K562 (cell line): ENCODE results near the gene GNA15. TPM values are rescaled to one million over a fixed set of nuclear protein-coding genes. Genes with fewer than 3 reads are reported as not detected.

Source experiments
- ATAC-seq: fragments of 200-7000 bp; cut with Tn5 transposase; 3 replicates; pipeline ENCODE4 v1.9.1; 2020; ENCODE audit warnings: moderate library complexity
- BruUV-seq: library from RNA; stranded (reverse); fragments of 400-500 nt; replicated peaks from 2 replicates; lab custom pipeline; 2021; lab: Mats Ljungman, UMichigan
- CTCF ChIA-PET: fragments of 300-600 bp; formaldehyde crosslinking; extraction: SDS; loops from one replicate; lab custom pipeline; 2021; ENCODE audit warnings: low intra/inter-chr PET ratio; lab: Yijun Ruan, JAX
- POLR2A ChIA-PET: fragments of 300-600, 350-650 bp; sonication (Branson Sonifier 250); formaldehyde crosslinking; extraction: SDS; loops from one replicate; lab custom pipeline; 2021; ENCODE audit warnings: antibody characterized with exemption, inconsistent platforms; lab: Yijun Ruan, JAX
- DNase-seq, 4 experiments: peaks; one replicate each; pipeline versions ENCODE4 v3.0.0 to v3.0.0-alpha.2; 2011 to 2018; ENCODE audit warnings: low spot score in 3 of 4, mixed read lengths in 3 of 4; ENCODE audit errors: extremely low read depth in 1 of 4
- FAIRE-seq: peaks from 2 replicates; lab custom pipeline; 2011; peaks lifted over from hg19 to GRCh38; lab: Jason Lieb, UNC
- H2AFZ ChIP-seq: 2 replicates; pipeline ENCODE4 v1.6.0; 2011; ENCODE audit warnings: low read depth, low read length, control low read depth, inconsistent platforms
- H3K27ac ChIP-seq: fragments of 200-600 bp; 3 replicates; pipeline ENCODE4 v1.8.0; 2011; ENCODE audit warnings: low read depth, mild to moderate bottlenecking, control low read depth, inconsistent platforms, low read length, moderate library complexity, mixed read lengths; ENCODE audit errors: extremely low read depth
- H3K27me3 ChIP-seq, 2 experiments: fragments of 300-600 bp in 1 of 2; 2 replicates in 1 of 2; 3 replicates in 1 of 2; pipeline versions ENCODE4 v1.6.0 to v1.8.0; 2011; ENCODE audit warnings: inconsistent platforms in 2 of 2, low read length in 2 of 2, mild to moderate bottlenecking in 1 of 2, mixed read lengths in 1 of 2, moderate library complexity in 1 of 2; ENCODE audit not compliant: control insufficient read depth in 2 of 2, insufficient read depth in 2 of 2
- H3K36me3 ChIP-seq: fragments of 300-600 bp; 3 replicates; pipeline ENCODE4 v1.8.0; 2011; ENCODE audit warnings: mild to moderate bottlenecking, low read length, inconsistent platforms; ENCODE audit not compliant: control insufficient read depth, insufficient read depth
- H3K4me1 ChIP-seq, 2 experiments: fragments of 200-600 bp in 1 of 2; replicated peaks in 1 of 2; 2 replicates in 1 of 2; 3 replicates in 1 of 2; pipeline versions ENCODE4 v1.5.1 to v1.8.0; 2011; ENCODE audit warnings: inconsistent platforms in 2 of 2, low read length in 2 of 2, mild to moderate bottlenecking in 1 of 2, mixed read lengths in 1 of 2, moderate library complexity in 1 of 2; ENCODE audit not compliant: control insufficient read depth in 2 of 2, insufficient read depth in 2 of 2
- H3K4me2 ChIP-seq: 2 replicates; pipeline ENCODE4 v1.6.1; 2011; ENCODE audit warnings: low read length, control low read depth, inconsistent platforms, mixed read lengths; ENCODE audit not compliant: insufficient read depth
- H3K4me3 ChIP-seq: fragments of 200-600 bp; sonication (generic), shearing (Covaris generic); 2 replicates; pipeline ENCODE4 v1.5.1; 2016; ENCODE audit warnings: control low read depth, inconsistent platforms
- H3K79me2 ChIP-seq: fragments of 200-600 bp; 3 replicates; pipeline ENCODE4 v1.8.0; 2011; ENCODE audit warnings: low read length, inconsistent platforms; ENCODE audit not compliant: control insufficient read depth, insufficient read depth
- H3K9ac ChIP-seq, 2 experiments: 2 replicates each; pipeline versions ENCODE4 v1.6.0 to v1.6.1; 2011; ENCODE audit warnings: low read depth in 2 of 2, low read length in 2 of 2, control low read depth in 1 of 2, inconsistent platforms in 1 of 2, mild to moderate bottlenecking in 1 of 2, mixed read lengths in 1 of 2; ENCODE audit not compliant: insufficient read depth in 1 of 2
- H3K9me1 ChIP-seq: one replicate; pipeline ENCODE4 v1.6.0; 2011; ENCODE audit warnings: inconsistent platforms, mild to moderate bottlenecking, low read length, moderate library complexity; ENCODE audit not compliant: control insufficient read depth, insufficient read depth
- H3K9me3 ChIP-seq: replicated peaks from 2 replicates; pipeline ENCODE4 v1.5.1; 2011; ENCODE audit warnings: low read depth, low read length, inconsistent platforms; ENCODE audit not compliant: control insufficient read depth, insufficient read depth
- H4K20me1 ChIP-seq: replicated peaks from 2 replicates; pipeline ENCODE4 v1.6.1; 2011; ENCODE audit warnings: low read length, inconsistent platforms, mixed read lengths; ENCODE audit not compliant: control insufficient read depth, insufficient read depth
- BCLAF1 ChIP-seq, 2 experiments: fragments of 450-650 bp in 1 of 2; IDR thresholded peaks; 2 replicates each; pipeline ENCODE4 v1.6.1; 2011 to 2017; ENCODE audit warnings: low read depth in 2 of 2, antibody characterized with exemption in 1 of 2, borderline replicate concordance in 1 of 2, low read length in 1 of 2, mild to moderate bottlenecking in 1 of 2, mixed read lengths in 1 of 2; ENCODE audit not compliant: control insufficient read depth in 1 of 2
- CREBBP ChIP-seq: IDR thresholded peaks from one replicate; pipeline ENCODE4 v1.6.1; 2012; ENCODE audit warnings: low read depth, mild to moderate bottlenecking, control low read depth, inconsistent platforms, low read length
- DDX20 ChIP-seq: fragments of 450-650 bp; IDR thresholded peaks from 2 replicates; pipeline ENCODE4 v1.6.1; 2016; ENCODE audit warnings: missing genetic modification characterization, low read depth, mild to moderate bottlenecking, missing compliant biosample characterization, moderate library complexity
- E4F1 ChIP-seq: fragments of 250-450 bp; sonication (Bioruptor Pico); IDR thresholded peaks from 2 replicates; pipeline ENCODE4 v1.5.0; 2021; ENCODE audit warnings: mild to moderate bottlenecking, borderline replicate concordance
- HINFP ChIP-seq: fragments of 450-650 bp; conservative IDR thresholded peaks from 2 replicates; pipeline ENCODE4 v1.6.1; 2016; ENCODE audit warnings: missing genetic modification characterization, low read depth, mild to moderate bottlenecking, control low read depth, missing compliant biosample characterization
- MYNN ChIP-seq, 2 experiments: sonication (generic); formaldehyde crosslinking in 1 of 2; IDR thresholded peaks; 2 replicates each; pipeline versions ENCODE4 v1.5.0 to v1.6.1; 2016 to 2020; ENCODE audit warnings: antibody characterized with exemption in 1 of 2, missing genetic modification reagents in 1 of 2
- POLR3G ChIP-seq: IDR thresholded peaks from 2 replicates; pipeline ENCODE4 v1.6.1; 2011; ENCODE audit not compliant: insufficient read length, insufficient replicate concordance; ENCODE audit errors: extremely low read depth
- PPARD ChIP-seq: fragments of 250-450 bp; sonication (Bioruptor Pico); IDR thresholded peaks from 2 replicates; pipeline ENCODE4 v1.8.0; 2022; ENCODE audit warnings: inconsistent platforms, mild to moderate bottlenecking, moderate library complexity
- RBM25 ChIP-seq: fragments of 200-400 bp; formaldehyde crosslinking; IDR thresholded peaks from 2 replicates; pipeline ENCODE4 v1.6.1; 2018; ENCODE audit warnings: low read length, low read depth, moderate library complexity; ENCODE audit not compliant: severe bottlenecking
- RCOR1 ChIP-seq, 2 experiments: IDR thresholded peaks; 2 replicates each; pipeline ENCODE4 v1.6.1; 2012; ENCODE audit warnings: low read depth in 2 of 2, low read length in 2 of 2, borderline replicate concordance in 1 of 2, improper control_type of control experiment in 1 of 2
- SAP30 ChIP-seq: fragments of 200-600 bp; sonication (generic); IDR thresholded peaks from 2 replicates; pipeline ENCODE4 v1.6.1; 2012; ENCODE audit warnings: borderline replicate concordance, low read depth, mild to moderate bottlenecking, moderate library complexity, low read length, control low read depth, inconsistent platforms; ENCODE audit not compliant: insufficient read depth, poor library complexity, severe bottlenecking
- SMARCA4 ChIP-seq: fragments of 450-650 bp; IDR thresholded peaks from 2 replicates; pipeline ENCODE4 v1.6.1; 2016
- ZNF239 ChIP-seq: fragments of 250-450 bp; sonication (Bioruptor Pico); IDR thresholded peaks from 2 replicates; pipeline ENCODE4 v1.4.0; 2020; ENCODE audit warnings: mild to moderate bottlenecking
- ZNF263 ChIP-seq: sonication (generic); formaldehyde crosslinking; IDR thresholded peaks from 2 replicates; pipeline ENCODE4 v1.8.0; 2022; ENCODE audit warnings: mild to moderate bottlenecking, missing genetic modification reagents, borderline replicate concordance
- WGBS: fragments of 100-300 bp; shearing (Covaris generic); methylation state at CpG from one replicate; pipeline ENCODE4 v1.1.6; 2016; ENCODE audit warnings: low coverage, mixed read lengths; ENCODE audit not compliant: insufficient coverage; ENCODE audit errors: missing lambda C conversion rate; 5-methylcytosine and 5-hydroxymethylcytosine counted together
- in situ Hi-C: fragments of 300-500 bp; cut with MboI; formaldehyde crosslinking; loops from 4 replicates; pipeline ENCODE4 v1.15.0; 2018; ENCODE audit warnings: inconsistent platforms, mixed read lengths
- intact Hi-C: fragments of 100-400 bp; cut with micrococcal nuclease; formaldehyde crosslinking; loops from 2 replicates; pipeline ENCODE4 v1.14.2; 2022
- polyA plus RNA-seq, 8 experiments: library from polyadenylated mRNA; depleted of rRNA in 4 of 8; stranded (reverse) in 5 of 8; unstranded in 3 of 8; fragments of >200 nt; fragmentation: Nextera tagmentation in 2 of 8; fragmentation: Illumina TruSeq in 1 of 8; extraction: Ambion mirVana in 2 of 8; extraction: Trizol in 1 of 8; gene quantifications; 2 replicates each; pipeline versions ENCODE4 v1.2.1 to v1.2.3, GENCODE V29; 2011 to 2014; ENCODE audit warnings: inconsistent platforms in 1 of 8, missing spikeins in 1 of 8
- total RNA-seq, 7 experiments: library from RNA; depleted of rRNA in 6 of 7; stranded (reverse); fragments of >200 nt in 6 of 7; fragmentation: Illumina TruSeq in 2 of 7; extraction: Trizol in 2 of 7; gene quantifications; 2 replicates each; pipeline versions ENCODE4 v1.2.1 to v1.2.3, GENCODE V29; 2011 to 2021; ENCODE audit warnings: low replicate concordance in 1 of 7

The GNA15 gene
- total and polyA plus RNA-seq, 9 of the 15 experiments (the other 6 are each of a cell fraction or from before 2014, with no cell fraction given) = 0.03 to 0.24 (median 0.11) TPM; not detected in 1

GRCh38 chr19:3107658-3108057 lies 28.2 kb upstream of the GNA15 start:
- ATAC-seq (no peak), DNase-seq (no peak), FAIRE-seq (no peak)
- H3K9me3 ChIP-seq = no peaks in the 10 kb centered on the region
- ChIA-PET POLR2A (no interaction called here), CTCF (interaction anchor here (2.0 kb wide), 1 partner anchor 32 kb away, joined by 8 read pairs; no protein-coding TSS in a partner anchor)
- H3K4me1 ChIP-seq = peaks cover 2 to 72% of the 10 kb centered on the region in 2 experiments; a peak in 3 of 5 replicates
- peak overlapping the region in 1 of 2 experiments; percentile 44; a peak in 1 of 4 replicates for H3K9ac ChIP-seq
- H3K9me1 ChIP-seq = peaks cover 5% of the 10 kb centered on the region
- no peak overlapping the region for H3K27ac ChIP-seq
- WGBS = 92% methylated on average over 6 of the region's 7 CpGs
- BruUV-seq = no TSS peak
- peaks cover 2% of the 10 kb centered on the region for H4K20me1 ChIP-seq
- H3K36me3 ChIP-seq = peaks cover 12% of the 10 kb centered on the region; the same call in 1 of the 3 replicates
- no peak overlapping the region for H3K4me3 ChIP-seq
- no peak overlapping the region for H3K4me2 ChIP-seq
- H3K27me3 ChIP-seq = no peaks in the 10 kb centered on the region
- intact Hi-C loops = loop anchor here (10.0 kb wide), 1 partner anchor 153 kb away; no protein-coding TSS in a partner anchor
- in situ Hi-C loops = no loop called here
- no peak overlapping the region for H2AFZ ChIP-seq
- H3K79me2 ChIP-seq = peaks cover 71% of the 10 kb centered on the region
- TF ChIP-seq RCOR1 (IDR thresholded peaks at IDR 0.05; ENCODE audit: borderline replicate concordance in 1 of 2, low read depth in 2 of 2, low read length in 2 of 2) (no peak), HINFP (tag) (no peak), SAP30 (no peak), MYNN (IDR thresholded peaks at IDR 0.05) (no peak), MYNN (CRISPR knock-in tag; IDR thresholded peaks at IDR 0.05) (no peak), POLR3G (no peak), SMARCA4 (no peak), PPARD (CRISPR knock-in tag) (no peak), ZNF239 (CRISPR knock-in tag) (no peak), E4F1 (CRISPR knock-in tag) (no peak), BCLAF1 (IDR thresholded peaks at IDR 0.05; ENCODE audit: borderline replicate concordance in 1 of 2, control insufficient read depth in 1 of 2, low read depth in 2 of 2, low read length in 1 of 2) (no peak), CREBBP (no peak), RBM25 (no peak), DDX20 (tag) (no peak), ZNF263 (CRISPR knock-in tag) (no peak)
